H9 (cell line): ENCODE data around the gene ZNF318. TPM values are rescaled to one million over a fixed set of nuclear protein-coding genes. Genes with fewer than 3 reads are reported as not detected.

Source experiments
- DNase-seq: peaks from one replicate; pipeline ENCODE4 v3.0.0-alpha.2; 2017
- H2AFZ ChIP-seq: one replicate; pipeline ENCODE4 v1.6.1; 2013; ENCODE audit warnings: mild to moderate bottlenecking, low read length, control low read depth, moderate library complexity
- H2AK5ac ChIP-seq: 2 replicates; pipeline ENCODE4 v1.6.1; 2013; ENCODE audit warnings: low read length, control low read depth, mixed read lengths; ENCODE audit not compliant: insufficient read length
- H2BK120ac ChIP-seq: one replicate; pipeline ENCODE4 v1.6.1; 2013; ENCODE audit warnings: low read depth, mild to moderate bottlenecking, low read length, control low read depth, inconsistent platforms; ENCODE audit not compliant: poor library complexity, severe bottlenecking
- H2BK12ac ChIP-seq: 2 replicates; pipeline ENCODE4 v1.6.1; 2013; ENCODE audit warnings: low read length, control low read depth, mixed read lengths, low read depth; ENCODE audit not compliant: insufficient read length
- H2BK15ac ChIP-seq: 2 replicates; pipeline ENCODE4 v1.6.1; 2013; ENCODE audit warnings: low read depth, low read length, control low read depth
- H2BK20ac ChIP-seq: one replicate; pipeline ENCODE4 v1.6.1; 2013; ENCODE audit warnings: low read depth, mild to moderate bottlenecking, low read length, control low read depth, inconsistent platforms; ENCODE audit not compliant: poor library complexity, severe bottlenecking
- H2BK5ac ChIP-seq: 2 replicates; pipeline ENCODE4 v1.6.1; 2013; ENCODE audit warnings: low read length, control low read depth, mixed read lengths; ENCODE audit not compliant: insufficient read length
- H3K14ac ChIP-seq: 2 replicates; pipeline ENCODE4 v1.6.1; 2013; ENCODE audit warnings: low read length, control low read depth; ENCODE audit not compliant: insufficient read depth
- H3K18ac ChIP-seq: 2 replicates; pipeline ENCODE4 v1.6.1; 2013; ENCODE audit warnings: low read depth, mild to moderate bottlenecking, mixed read lengths, low read length, control low read depth; ENCODE audit not compliant: insufficient read length
- H3K23ac ChIP-seq: 2 replicates; pipeline ENCODE4 v1.6.1; 2013; ENCODE audit warnings: low read length, control low read depth, mixed read lengths, low read depth; ENCODE audit not compliant: insufficient read length
- H3K23me2 ChIP-seq: 2 replicates; pipeline ENCODE4 v1.6.1; 2013; ENCODE audit warnings: low read depth, mild to moderate bottlenecking, mixed read lengths, low read length, control low read depth; ENCODE audit not compliant: insufficient read length, poor library complexity, severe bottlenecking
- H3K27ac ChIP-seq: 2 replicates; pipeline ENCODE4 v1.5.1; 2013; ENCODE audit warnings: low read length, control low read depth, mixed read lengths, low read depth; ENCODE audit not compliant: insufficient read length
- H3K27me3 ChIP-seq: 2 replicates; pipeline ENCODE4 v1.6.1; 2013; ENCODE audit warnings: low read length, control low read depth, inconsistent platforms; ENCODE audit not compliant: insufficient read depth
- H3K4ac ChIP-seq: 2 replicates; pipeline ENCODE4 v1.6.1; 2013; ENCODE audit warnings: low read depth, mild to moderate bottlenecking, control low read depth, inconsistent platforms, low read length, moderate library complexity
- H3K4me1 ChIP-seq: 2 replicates; pipeline ENCODE4 v1.6.1; 2013; ENCODE audit warnings: low read length, control low read depth, inconsistent platforms; ENCODE audit not compliant: insufficient read depth
- H3K4me2 ChIP-seq: 2 replicates; pipeline ENCODE4 v1.6.1; 2013; ENCODE audit warnings: low read length, control low read depth, mixed read lengths; ENCODE audit not compliant: insufficient read length, insufficient read depth
- H3K56ac ChIP-seq: 2 replicates; pipeline ENCODE4 v1.6.1; 2013; ENCODE audit warnings: low read depth, mild to moderate bottlenecking, mixed read lengths, low read length, control low read depth; ENCODE audit not compliant: insufficient read length
- H3K79me1 ChIP-seq: 2 replicates; pipeline ENCODE4 v1.6.1; 2013; ENCODE audit warnings: low read depth, mild to moderate bottlenecking, moderate library complexity, low read length, control low read depth, inconsistent platforms; ENCODE audit not compliant: insufficient read depth, poor library complexity, severe bottlenecking
- H3K79me2 ChIP-seq: 2 replicates; pipeline ENCODE4 v1.6.1; 2013; ENCODE audit warnings: low read length, control low read depth, inconsistent platforms; ENCODE audit not compliant: insufficient read depth
- H3K9ac ChIP-seq: 2 replicates; pipeline ENCODE4 v1.6.1; 2013; ENCODE audit warnings: low read length, control low read depth, mixed read lengths; ENCODE audit not compliant: insufficient read length; ENCODE audit errors: extremely low read depth
- H3K9me3 ChIP-seq: one replicate; pipeline ENCODE4 v1.6.1; 2013; ENCODE audit warnings: low read depth, low read length, inconsistent platforms; ENCODE audit not compliant: control insufficient read depth
- H3T11ph ChIP-seq: one replicate; pipeline ENCODE4 v1.6.1; 2013; ENCODE audit warnings: mild to moderate bottlenecking, low read length, control low read depth, inconsistent platforms
- H4K20me1 ChIP-seq: one replicate; pipeline ENCODE4 v1.6.1; 2013; ENCODE audit not compliant: control insufficient read depth, insufficient read length, insufficient read depth
- H4K5ac ChIP-seq: 2 replicates; pipeline ENCODE4 v1.6.1; 2013; ENCODE audit warnings: low read depth, mild to moderate bottlenecking, mixed read lengths, low read length, control low read depth; ENCODE audit not compliant: insufficient read length
- H4K8ac ChIP-seq: replicated peaks from 2 replicates; pipeline ENCODE4 v1.6.1; 2013; ENCODE audit warnings: low read length, control low read depth, mixed read lengths, low read depth; ENCODE audit not compliant: insufficient read length
- H4K91ac ChIP-seq: 2 replicates; pipeline ENCODE4 v1.6.1; 2013; ENCODE audit warnings: low read depth, mild to moderate bottlenecking, moderate library complexity, mixed read lengths, low read length, control low read depth; ENCODE audit not compliant: insufficient read length
- H3K27ac Mint-ChIP-seq, 3 experiments: 2 replicates in 2 of 3; 3 replicates in 1 of 3; pipeline ENCODE4 v1.8.0; 2020 to 2021; ENCODE audit warnings: mixed read lengths in 3 of 3, mild to moderate bottlenecking in 1 of 3, moderate library complexity in 1 of 3
- H3K27me3 Mint-ChIP-seq: 2 replicates; pipeline ENCODE4 v1.8.0; 2021; ENCODE audit warnings: low read depth, mild to moderate bottlenecking, moderate library complexity, mixed read lengths
- H3K36me3 Mint-ChIP-seq, 3 experiments: 2 replicates in 2 of 3; 3 replicates in 1 of 3; pipeline ENCODE4 v1.8.0; 2020 to 2021; ENCODE audit warnings: low read depth in 3 of 3, mixed read lengths in 3 of 3; ENCODE audit not compliant: insufficient read depth in 1 of 3
- H3K4me1 Mint-ChIP-seq, 2 experiments: 2 replicates each; pipeline ENCODE4 v1.8.0; 2020; ENCODE audit warnings: mixed read lengths in 2 of 2
- H3K4me3 Mint-ChIP-seq, 2 experiments: 2 replicates in 1 of 2; 3 replicates in 1 of 2; pipeline ENCODE4 v1.8.0; 2020 to 2021; ENCODE audit warnings: mild to moderate bottlenecking in 2 of 2, mixed read lengths in 2 of 2, moderate library complexity in 1 of 2
- H3K9me3 Mint-ChIP-seq, 2 experiments: 2 replicates in 1 of 2; 3 replicates in 1 of 2; pipeline ENCODE4 v1.8.0; 2020; ENCODE audit warnings: mild to moderate bottlenecking in 2 of 2, mixed read lengths in 2 of 2, moderate library complexity in 1 of 2
- WGBS: extraction: QIAGEN DNeasy Blood & Tissue Kit; methylation state at CpG from one replicate; pipeline ENCODE4 v1.1.7; 2013; ENCODE audit warnings: missing lambda C conversion rate, low lambda C conversion rate, mixed read lengths; ENCODE audit not compliant: insufficient read length; ENCODE audit errors: extremely low coverage; 5-methylcytosine and 5-hydroxymethylcytosine counted together
- total RNA-seq: library from RNA; stranded (reverse); gene quantifications from 2 replicates; pipeline ENCODE4 v1.2.1, GENCODE V29; 2021
- TF ChIP-seq, protein P1 (sequence below): fragments of 200-600 bp; sonication (generic); conservative IDR thresholded peaks from 3 replicates; pipeline ENCODE4 v1.8.0; 2021; ENCODE audit warnings: antibody characterized with exemption, mild to moderate bottlenecking

Gene ZNF318
- total RNA-seq, 1 experiment from 2014 or later = 16.3 TPM

DNA sequence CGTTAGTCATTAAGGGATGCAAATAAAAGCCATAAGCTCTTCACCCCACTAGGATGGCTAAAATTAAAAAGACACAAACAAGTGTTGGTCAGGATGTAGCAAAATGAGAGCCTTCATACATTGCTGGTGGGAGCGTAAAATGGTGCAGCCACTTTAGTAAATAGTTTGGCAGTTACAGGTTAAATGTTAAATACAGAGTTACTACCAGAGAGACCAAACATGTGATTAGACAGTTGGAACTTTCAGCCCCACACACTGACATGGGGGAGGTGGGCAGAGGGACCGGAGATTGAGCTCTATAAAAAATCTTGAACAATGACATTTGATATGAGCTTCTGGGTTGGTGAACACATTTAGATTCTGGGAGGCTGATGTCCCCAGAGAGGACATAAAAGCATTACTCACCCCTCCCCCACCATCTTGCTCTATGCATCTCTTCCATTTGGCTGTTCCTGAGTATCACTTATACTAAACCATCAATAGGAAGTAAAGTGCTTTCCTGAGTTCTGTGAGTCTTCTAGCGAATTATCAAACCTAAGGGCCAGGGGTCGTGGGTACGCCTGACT, 20.4 kb upstream of the ZNF318 start:
- no CpG with 5 or more reads among the region's 6 CpGs for WGBS
- Mint-ChIP-seq H3K36me3 (no peaks in the 10 kb centered on the region), H3K4me3 (no peak overlapping the region), H3K9me3 (no peaks in the 10 kb centered on the region), H3K27ac (no peak overlapping the region), H3K4me1 (peaks cover 9 to 27% of the 10 kb centered on the region in 2 experiments), H3K27me3 (peaks cover 6% of the 10 kb centered on the region)
- no peak overlapping the region for H3K27ac ChIP-seq
- no peaks in the 10 kb centered on the region for H3K23me2 ChIP-seq
- H3K23ac ChIP-seq = no peak overlapping the region
- H3K14ac ChIP-seq = no peak overlapping the region
- H2AK5ac ChIP-seq = no peak overlapping the region
- no peaks in the 10 kb centered on the region for H3K79me2 ChIP-seq
- H3K27me3 ChIP-seq = no peaks in the 10 kb centered on the region
- TF ChIP-seq, protein P1, sequence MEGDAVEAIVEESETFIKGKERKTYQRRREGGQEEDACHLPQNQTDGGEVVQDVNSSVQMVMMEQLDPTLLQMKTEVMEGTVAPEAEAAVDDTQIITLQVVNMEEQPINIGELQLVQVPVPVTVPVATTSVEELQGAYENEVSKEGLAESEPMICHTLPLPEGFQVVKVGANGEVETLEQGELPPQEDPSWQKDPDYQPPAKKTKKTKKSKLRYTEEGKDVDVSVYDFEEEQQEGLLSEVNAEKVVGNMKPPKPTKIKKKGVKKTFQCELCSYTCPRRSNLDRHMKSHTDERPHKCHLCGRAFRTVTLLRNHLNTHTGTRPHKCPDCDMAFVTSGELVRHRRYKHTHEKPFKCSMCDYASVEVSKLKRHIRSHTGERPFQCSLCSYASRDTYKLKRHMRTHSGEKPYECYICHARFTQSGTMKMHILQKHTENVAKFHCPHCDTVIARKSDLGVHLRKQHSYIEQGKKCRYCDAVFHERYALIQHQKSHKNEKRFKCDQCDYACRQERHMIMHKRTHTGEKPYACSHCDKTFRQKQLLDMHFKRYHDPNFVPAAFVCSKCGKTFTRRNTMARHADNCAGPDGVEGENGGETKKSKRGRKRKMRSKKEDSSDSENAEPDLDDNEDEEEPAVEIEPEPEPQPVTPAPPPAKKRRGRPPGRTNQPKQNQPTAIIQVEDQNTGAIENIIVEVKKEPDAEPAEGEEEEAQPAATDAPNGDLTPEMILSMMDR = no peak
- no peak overlapping the region for H2BK20ac ChIP-seq
- no peak overlapping the region for H4K8ac ChIP-seq
- H4K20me1 ChIP-seq = no peaks in the 10 kb centered on the region
- H3K9ac ChIP-seq = no peak overlapping the region
- H2BK12ac ChIP-seq = no peak overlapping the region
- no peak for DNase-seq
- no peak overlapping the region for H3K56ac ChIP-seq
- no peaks in the 10 kb centered on the region for H3K79me1 ChIP-seq
- H4K5ac ChIP-seq = no peak overlapping the region
- H2AFZ ChIP-seq = no peak overlapping the region
- H2BK120ac ChIP-seq = no peak overlapping the region
- H3T11ph ChIP-seq = no peak overlapping the region
- no peak overlapping the region for H2BK5ac ChIP-seq
- no peak overlapping the region for H4K91ac ChIP-seq
- no peak overlapping the region for H3K18ac ChIP-seq
- peaks cover 3% of the 10 kb centered on the region; the same call in 1 of the 2 replicates for H3K4me1 ChIP-seq
- H3K9me3 ChIP-seq = no peaks in the 10 kb centered on the region
- H3K4me2 ChIP-seq = no peak overlapping the region
- no peak overlapping the region for H2BK15ac ChIP-seq
- no peak overlapping the region for H3K4ac ChIP-seq
